HUES6 (cell line): Measurements from ENCODE around the gene ACACA.

Source experiments
- H3K27ac ChIP-seq: 2 replicates; pipeline ENCODE4 v1.7.0; 2013; ENCODE audit warnings: low read depth, mild to moderate bottlenecking, low read length, inconsistent platforms
- H3K27me3 ChIP-seq: 2 replicates; pipeline ENCODE4 v1.6.1; 2013; ENCODE audit warnings: low read length; ENCODE audit not compliant: control insufficient read depth, insufficient read depth
- H3K36me3 ChIP-seq: 2 replicates; pipeline ENCODE4 v1.6.1; 2013; ENCODE audit warnings: low read length; ENCODE audit not compliant: control insufficient read depth, insufficient read depth
- H3K4me1 ChIP-seq: 2 replicates; pipeline ENCODE4 v1.6.1; 2013; ENCODE audit warnings: low read length; ENCODE audit not compliant: control insufficient read depth, insufficient read depth
- H3K4me3 ChIP-seq: 2 replicates; pipeline ENCODE4 v1.5.1; 2013; ENCODE audit warnings: low read depth, low read length
- H3K9ac ChIP-seq: one replicate; pipeline ENCODE4 v1.6.1; 2013; ENCODE audit warnings: mild to moderate bottlenecking, low read length
- H3K9me3 ChIP-seq: 2 replicates; pipeline ENCODE4 v1.6.1; 2013; ENCODE audit warnings: low read depth, low read length; ENCODE audit not compliant: control insufficient read depth, insufficient read depth

Gene ACACA

DNA sequence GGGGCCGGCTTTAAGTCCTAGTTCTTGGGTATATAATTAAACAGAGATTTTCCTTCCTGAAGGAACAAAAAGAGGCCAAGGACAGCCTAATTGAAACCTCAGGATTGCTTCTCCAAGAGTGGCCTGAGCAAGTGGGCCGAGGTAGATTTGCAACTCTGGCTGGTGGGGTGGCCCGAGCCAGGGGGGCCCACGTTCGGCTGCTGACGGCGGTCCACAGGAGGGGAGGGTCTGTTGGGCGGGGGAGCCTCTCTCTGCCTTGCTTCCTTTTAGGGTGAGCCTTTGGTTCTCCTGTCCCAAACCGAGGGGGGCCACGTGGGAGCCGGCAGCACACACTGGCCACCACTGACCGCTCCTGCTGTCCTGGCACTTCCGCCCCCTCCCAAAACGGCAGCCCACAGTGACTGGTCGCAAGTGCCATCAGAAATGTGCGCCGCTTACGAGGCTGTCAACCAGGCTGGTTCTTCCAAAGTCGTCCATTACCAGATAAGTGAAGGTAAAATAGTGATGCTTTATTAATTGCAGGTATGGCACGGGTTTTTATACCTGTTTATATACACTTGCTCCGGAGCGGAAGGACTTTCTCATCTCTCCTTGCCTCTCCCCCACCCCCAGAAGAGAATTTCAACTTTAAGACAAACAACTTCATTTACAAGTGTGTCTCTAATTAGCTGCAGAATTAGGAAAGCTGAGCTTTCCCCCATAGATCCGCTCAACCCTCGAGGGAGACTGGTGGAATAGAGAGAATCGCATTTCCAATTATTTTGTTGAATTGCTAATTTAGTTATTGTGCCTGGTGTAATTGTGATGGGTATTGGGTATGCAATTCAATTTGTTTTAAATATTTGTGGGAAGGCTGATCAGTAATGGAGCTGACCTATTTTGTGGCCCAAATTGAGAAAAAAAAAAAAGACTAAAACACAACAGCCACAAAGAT lies 340.0 kb downstream of the ACACA start:
- Histone ChIP-seq H3K9me3 (no peaks in the 10 kb centered on the region), H3K9ac (no peak overlapping the region), H3K27me3 (no peaks in the 10 kb centered on the region), H3K4me3 (0 out of 2 replicates have a peak overlapping the region, but pooled peaks have one; percentile 4), H3K27ac (peak overlapping the region; percentile 18; the same call in 1 of the 2 replicates), H3K36me3 (no peaks in the 10 kb centered on the region), H3K4me1 (peaks cover 48% of the 10 kb centered on the region)

DNA sequence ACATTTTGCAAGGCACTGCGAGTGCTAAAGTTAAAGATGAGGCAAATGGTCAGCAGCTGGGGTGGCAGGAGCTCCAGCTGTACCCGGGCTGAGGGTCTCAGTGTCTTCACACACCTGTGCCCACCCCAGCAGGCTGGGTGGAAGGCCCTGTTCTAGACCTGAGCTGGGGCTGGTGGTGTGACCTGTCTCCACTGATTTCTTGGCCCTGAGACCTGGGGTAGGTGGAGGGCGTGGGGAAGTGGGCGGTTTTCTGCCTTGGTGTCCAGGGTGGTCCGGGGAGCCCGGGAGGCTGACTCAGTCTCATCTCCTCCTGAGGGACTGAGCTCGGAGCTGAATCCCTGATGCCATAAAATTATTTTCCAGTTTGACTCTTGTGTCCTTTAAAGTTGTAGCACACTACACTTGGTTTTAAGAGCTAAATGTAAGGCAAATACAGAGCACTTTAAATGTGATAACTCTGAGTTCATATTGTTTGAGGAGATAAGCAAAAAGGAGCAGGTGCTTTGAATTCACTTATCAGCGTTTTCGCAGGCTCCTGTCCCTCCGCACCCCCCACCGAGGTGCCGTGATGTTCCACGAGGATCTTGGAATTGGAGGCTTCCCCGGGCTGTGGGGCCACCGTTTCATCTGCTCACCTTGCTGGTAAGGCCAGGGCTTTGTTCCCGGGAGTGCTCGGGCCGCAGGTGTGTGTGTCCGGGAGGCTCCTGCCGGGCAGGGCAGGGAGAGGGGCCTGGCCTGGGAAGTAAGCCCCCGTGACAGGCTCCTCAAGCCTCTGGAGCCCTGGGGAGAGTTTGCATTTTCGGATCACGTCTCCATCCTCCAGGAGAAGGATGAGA lies 340.9 kb downstream of the ACACA start:
- no peaks in the 10 kb centered on the region for H3K36me3 ChIP-seq
- no peak overlapping the region for H3K4me3 ChIP-seq
- no peak overlapping the region for H3K9ac ChIP-seq

DNA sequence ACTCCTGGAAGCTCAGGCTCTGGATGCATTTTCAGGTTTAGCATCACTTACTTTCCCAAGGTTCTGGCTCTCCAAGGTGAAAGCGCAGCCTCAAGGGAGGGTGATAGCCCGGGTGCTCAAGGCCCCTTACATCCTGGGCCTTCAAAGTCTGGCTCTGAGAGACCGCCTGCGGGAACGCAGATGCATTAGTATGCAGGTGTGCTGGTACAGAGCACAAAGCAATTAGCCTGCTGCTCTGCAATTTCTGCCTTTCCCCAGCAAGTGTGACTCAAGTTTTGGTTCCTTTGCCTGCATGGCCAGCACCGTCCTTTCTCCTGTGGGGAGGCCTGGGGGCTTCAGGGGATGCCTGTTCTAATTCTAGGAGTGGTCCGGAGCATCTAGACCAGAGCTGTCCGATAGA lies 341.7 kb downstream of the ACACA start:
- no peaks in the 10 kb centered on the region for H3K27me3 ChIP-seq
- no peak overlapping the region for H3K4me3 ChIP-seq
- H3K9me3 ChIP-seq, result no peaks in the 10 kb centered on the region
- no peak overlapping the region for H3K9ac ChIP-seq
- H3K36me3 ChIP-seq, result no peaks in the 10 kb centered on the region
- peaks cover 50% of the 10 kb centered on the region for H3K4me1 ChIP-seq
- H3K27ac ChIP-seq, result no peak overlapping the region

More for the DNA sequence above, 340.9 kb downstream of the ACACA start:
- Histone ChIP-seq H3K9me3 (no peaks in the 10 kb centered on the region), H3K27ac (peak overlapping the region; percentile 18; the same call in 1 of the 2 replicates), H3K27me3 (no peaks in the 10 kb centered on the region), H3K4me1 (peaks cover 48% of the 10 kb centered on the region)

DNA sequence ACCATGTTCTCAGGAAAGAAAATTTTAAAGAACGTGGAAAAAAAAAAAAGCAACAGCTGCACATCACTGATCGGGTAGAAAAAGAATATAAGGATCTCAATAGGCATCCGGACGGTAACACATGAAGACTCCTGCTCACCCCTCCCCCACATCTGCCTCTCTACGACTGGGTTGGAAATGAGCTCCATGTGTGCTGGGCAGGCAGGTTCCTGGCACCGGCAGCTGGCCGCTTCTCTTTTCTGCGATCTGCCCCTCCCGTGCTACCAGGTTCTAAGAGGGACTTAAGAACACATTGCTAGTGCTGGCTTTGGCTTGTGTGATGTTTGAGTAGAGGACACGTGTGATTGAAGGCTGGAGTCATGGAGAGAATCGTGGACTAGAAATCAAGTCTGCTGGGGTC lies 342.4 kb downstream of the ACACA start:
- Histone ChIP-seq H3K36me3 (no peaks in the 10 kb centered on the region), H3K27ac (no peak overlapping the region), H3K4me1 (peaks cover 50% of the 10 kb centered on the region), H3K27me3 (no peaks in the 10 kb centered on the region), H3K9me3 (no peaks in the 10 kb centered on the region), H3K9ac (no peak overlapping the region), H3K4me3 (no peak overlapping the region)

DNA sequence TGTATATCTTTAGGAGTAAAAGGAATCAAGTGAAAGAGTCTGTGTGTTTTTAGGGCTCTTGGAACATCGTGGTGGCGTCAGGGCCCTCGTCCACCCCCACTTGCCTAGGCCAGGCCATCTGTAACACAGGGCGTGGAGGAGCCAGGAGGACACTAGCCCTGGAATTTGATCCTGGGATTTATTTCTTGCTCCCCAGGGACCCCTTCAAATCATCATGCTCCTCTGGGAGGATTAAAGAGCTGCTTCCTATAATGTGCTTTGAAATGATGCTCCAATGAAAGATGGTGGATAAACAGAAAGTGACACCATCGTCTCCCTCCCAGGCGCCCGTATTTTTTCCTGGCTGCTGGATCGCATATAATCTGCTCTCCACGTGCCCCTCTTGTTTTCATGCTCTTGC lies 344.6 kb downstream of the ACACA start:
- Histone ChIP-seq H3K27ac (no peak overlapping the region), H3K4me3 (no peak overlapping the region), H3K4me1 (peaks cover 35% of the 10 kb centered on the region)

DNA sequence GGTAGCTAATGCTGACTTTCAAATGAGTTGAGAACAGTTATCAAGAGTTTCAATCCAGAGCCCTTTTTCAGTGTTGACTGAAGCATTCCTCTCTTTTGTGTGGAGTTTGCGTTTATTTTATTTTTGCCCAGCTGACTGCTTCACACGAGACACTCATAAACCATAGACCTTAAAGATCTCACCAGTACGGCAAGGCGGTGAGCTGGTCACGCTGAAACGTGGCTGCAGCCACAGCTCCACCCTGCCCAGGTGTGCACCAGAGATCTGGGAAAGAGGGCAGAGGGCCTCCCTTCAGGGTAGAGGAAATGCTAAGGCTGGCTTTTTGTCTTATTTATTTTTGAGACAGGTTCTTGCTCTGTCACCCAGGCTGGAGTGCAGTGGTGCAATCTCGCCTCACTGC lies 345.7 kb downstream of the ACACA start:
- H3K27ac ChIP-seq, result no peak overlapping the region
- H3K9ac ChIP-seq, result no peak overlapping the region
- H3K36me3 ChIP-seq, result peaks cover 8% of the 10 kb centered on the region
- peaks cover 24% of the 10 kb centered on the region for H3K4me1 ChIP-seq
- H3K27me3 ChIP-seq, result no peaks in the 10 kb centered on the region
- H3K9me3 ChIP-seq, result no peaks in the 10 kb centered on the region
- H3K4me3 ChIP-seq, result no peak overlapping the region

More for the DNA sequence above, 344.6 kb downstream of the ACACA start:
- H3K9me3 ChIP-seq, result no peaks in the 10 kb centered on the region
- H3K36me3 ChIP-seq, result peaks cover under 1% of the 10 kb centered on the region
- no peak overlapping the region for H3K9ac ChIP-seq
- no peaks in the 10 kb centered on the region for H3K27me3 ChIP-seq

DNA sequence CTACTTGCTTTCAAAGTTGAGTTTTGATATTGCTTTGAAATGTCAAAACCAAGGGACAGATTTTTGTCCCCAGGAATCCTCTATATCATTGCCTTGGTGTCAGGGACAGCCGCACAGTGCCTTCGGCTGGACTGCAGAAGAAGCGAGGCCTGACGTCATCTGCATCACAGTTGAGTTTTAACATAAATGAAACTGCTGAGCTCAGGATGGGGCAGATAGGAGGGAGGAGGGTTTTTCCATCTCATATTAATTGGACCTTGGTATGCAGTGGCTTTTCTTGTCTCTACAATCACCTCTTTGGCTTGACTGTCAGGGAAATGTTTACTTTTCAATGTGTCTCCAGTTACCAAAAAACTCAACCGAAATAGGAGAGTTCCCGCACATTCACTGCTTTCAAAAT lies 346.5 kb downstream of the ACACA start:
- peaks cover 8% of the 10 kb centered on the region for H3K36me3 ChIP-seq
- peaks cover 15% of the 10 kb centered on the region for H3K4me1 ChIP-seq
- no peak overlapping the region for H3K9ac ChIP-seq
- H3K27ac ChIP-seq, result no peak overlapping the region
- no peak overlapping the region for H3K4me3 ChIP-seq
- no peaks in the 10 kb centered on the region for H3K27me3 ChIP-seq
- H3K9me3 ChIP-seq, result no peaks in the 10 kb centered on the region

DNA sequence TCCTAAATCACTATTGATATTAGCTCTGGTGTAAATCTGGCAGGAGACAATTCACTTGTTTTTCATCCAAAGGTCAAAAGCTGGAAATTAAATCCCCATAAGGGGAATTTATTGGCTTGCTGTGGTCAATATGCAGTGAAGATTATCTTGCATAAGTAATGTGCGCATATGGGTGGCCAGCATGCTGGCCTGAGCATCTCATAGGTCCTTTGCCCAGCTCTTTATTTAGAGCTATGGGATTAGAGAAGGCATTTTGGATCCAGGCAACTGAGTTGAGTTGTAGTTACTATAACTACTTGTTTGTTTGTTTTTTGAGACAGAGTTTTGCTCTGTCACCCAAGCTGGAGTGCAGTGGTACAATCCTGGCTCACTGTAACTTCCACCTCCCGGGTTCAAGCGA lies 347.1 kb downstream of the ACACA start:
- Histone ChIP-seq H3K4me1 (peaks cover 12% of the 10 kb centered on the region), H3K27me3 (no peaks in the 10 kb centered on the region), H3K9me3 (no peaks in the 10 kb centered on the region), H3K36me3 (peaks cover 8% of the 10 kb centered on the region), H3K4me3 (no peak overlapping the region), H3K9ac (no peak overlapping the region), H3K27ac (no peak overlapping the region)

DNA sequence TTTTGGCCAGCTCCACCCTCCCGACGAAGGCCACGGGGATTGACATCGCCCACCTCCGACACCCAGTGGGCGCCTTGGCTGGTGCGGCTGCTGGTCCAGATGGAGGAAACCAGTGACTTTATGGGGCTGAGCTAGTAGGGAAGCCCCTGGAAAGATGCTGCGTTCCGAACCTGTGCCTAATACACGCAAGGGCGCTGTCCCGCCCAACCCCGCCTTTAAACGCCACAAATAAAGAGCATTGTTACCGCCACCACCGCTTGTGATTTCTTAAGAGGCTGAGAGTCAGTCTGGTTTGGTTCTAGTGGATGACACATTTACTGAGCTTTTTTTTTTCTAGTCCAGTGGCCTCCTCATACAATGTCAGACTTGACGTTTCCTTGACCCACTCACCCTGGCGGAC lies 350.0 kb downstream of the ACACA start:
- H3K27me3 ChIP-seq, result no peaks in the 10 kb centered on the region
- no peak overlapping the region for H3K27ac ChIP-seq
- no peak overlapping the region for H3K9ac ChIP-seq
- no peaks in the 10 kb centered on the region for H3K9me3 ChIP-seq
- no peak overlapping the region for H3K4me3 ChIP-seq
- H3K36me3 ChIP-seq, result peaks cover 8% of the 10 kb centered on the region
- H3K4me1 ChIP-seq, result peaks cover 8% of the 10 kb centered on the region

DNA sequence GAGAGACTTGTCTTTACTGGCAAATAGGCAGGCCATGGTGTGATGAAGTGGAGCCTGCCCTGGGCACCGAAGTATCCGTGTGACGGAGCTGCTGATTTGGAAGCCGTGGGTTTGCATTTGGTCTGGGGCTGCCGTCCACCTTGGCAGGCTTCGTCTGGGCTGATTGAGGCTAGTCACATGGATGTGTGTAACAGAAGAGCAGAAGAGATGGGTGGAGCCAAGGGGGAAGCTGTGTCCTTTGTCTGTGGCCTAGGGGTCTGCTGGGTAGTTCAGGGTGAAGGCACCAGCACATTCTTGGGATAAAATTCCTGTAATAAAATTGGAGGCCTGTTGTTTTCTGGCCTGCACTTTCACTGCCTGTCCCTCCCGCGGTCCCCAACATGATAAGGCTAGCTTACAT lies 351.7 kb downstream of the ACACA start:
- H3K4me1 ChIP-seq, result peaks cover 9% of the 10 kb centered on the region; the same call in 1 of the 2 replicates
- H3K4me3 ChIP-seq, result no peak overlapping the region
- H3K27me3 ChIP-seq, result no peaks in the 10 kb centered on the region
- no peaks in the 10 kb centered on the region for H3K9me3 ChIP-seq
- H3K36me3 ChIP-seq, result peaks cover 8% of the 10 kb centered on the region
- no peak overlapping the region for H3K9ac ChIP-seq
- no peak overlapping the region for H3K27ac ChIP-seq

DNA sequence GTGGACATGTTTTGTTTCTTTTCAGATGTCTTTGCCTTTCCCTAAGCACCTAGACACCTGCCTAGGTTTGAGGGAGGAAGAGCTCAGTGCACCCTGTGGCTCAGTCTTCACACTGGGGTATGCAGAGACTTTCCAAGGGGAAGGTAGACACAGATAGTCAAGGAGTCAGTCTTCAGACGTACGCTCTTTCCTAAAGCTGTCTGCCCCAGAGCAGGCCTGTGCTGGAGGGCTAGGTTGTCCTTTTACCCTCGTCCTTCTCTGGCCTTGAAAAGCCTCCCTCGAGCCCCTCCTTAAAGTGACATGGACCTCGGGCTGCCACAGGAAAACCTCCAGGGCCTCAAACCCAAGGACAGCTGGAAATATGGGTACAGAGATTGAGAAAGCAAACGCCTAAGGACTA lies 354.2 kb downstream of the ACACA start:
- Histone ChIP-seq H3K4me1 (peaks cover 10% of the 10 kb centered on the region), H3K27me3 (no peaks in the 10 kb centered on the region), H3K4me3 (no peak overlapping the region), H3K36me3 (peaks cover 11% of the 10 kb centered on the region), H3K9me3 (no peaks in the 10 kb centered on the region), H3K9ac (no peak overlapping the region), H3K27ac (no peak overlapping the region)
